Activated T-cell treated with anti-CD3 and anti-CD28 coated beads, Interleukin-2, amount 50 U/mL, for 48 hours (primary cell): ENCODE data around the gene LRRC27.

Experiments used
- DNase-seq, 2 experiments: peaks; one replicate each; pipeline ENCODE4 v3.0.0-alpha.2; 2020

LRRC27 gene

GRCh38 chr10:132339276-132339675 is 7.3 kb downstream of the LRRC27 start:
- DNase-seq, result no peak

GRCh38 chr10:132341017-132341416 is 9.0 kb downstream of the LRRC27 start:
- no peak for DNase-seq

- DNase-seq, result no peak
These were observed 9.8 kb downstream of the LRRC27 start for GRCh38 chr10:132341781-132342180.

GRCh38 chr10:132342553-132342952 is 10.6 kb downstream of the LRRC27 start:
- no peak for DNase-seq

- DNase-seq, result no peak
These were observed 12.4 kb downstream of the LRRC27 start for GRCh38 chr10:132344386-132344785.

- no peak for DNase-seq
These were observed 13.4 kb downstream of the LRRC27 start for GRCh38 chr10:132345345-132345744.

GRCh38 chr10:132346806-132347205 is 14.8 kb downstream of the LRRC27 start:
- DNase-seq, result no peak

GRCh38 chr10:132347211-132347930 is 15.4 kb downstream of the LRRC27 start:
- no peak for DNase-seq

GRCh38 chr10:132347931-132348267 is 15.9 kb downstream of the LRRC27 start:
- DNase-seq, result no peak

- no peak for DNase-seq
These were observed 17.8 kb downstream of the LRRC27 start for GRCh38 chr10:132349766-132350165.

GRCh38 chr10:132350391-132350790 is 18.4 kb downstream of the LRRC27 start:
- no peak for DNase-seq

- DNase-seq, result no peak
These were observed 19.0 kb downstream of the LRRC27 start for GRCh38 chr10:132350946-132351345.

GRCh38 chr10:132351611-132352010 is 19.6 kb downstream of the LRRC27 start:
- no peak for DNase-seq

- peak; percentile 83 to 87 for DNase-seq
These were observed 20.7 kb downstream of the LRRC27 start for GRCh38 chr10:132352462-132353308.

- DNase-seq, result no peak
These were observed 21.7 kb downstream of the LRRC27 start for GRCh38 chr10:132353456-132354355.

GRCh38 chr10:132354356-132355094 is 22.5 kb downstream of the LRRC27 start:
- no peak for DNase-seq

- no peak for DNase-seq
These were observed 23.3 kb downstream of the LRRC27 start for GRCh38 chr10:132355297-132355696.

GRCh38 chr10:132355754-132356153 is 23.8 kb downstream of the LRRC27 start:
- no peak for DNase-seq

GRCh38 chr10:132356621-132357195 is 24.7 kb downstream of the LRRC27 start:
- no peak for DNase-seq

GRCh38 chr10:132357286-132358058 is 25.5 kb downstream of the LRRC27 start:
- DNase-seq, result no peak

- DNase-seq, result no peak
These were observed 27.5 kb downstream of the LRRC27 start for GRCh38 chr10:132359305-132360040.
